Mammary epithelial cell (primary cell): Measurements from ENCODE around the gene DMD.

Experiments
- EZH2 ChIP-seq: IDR thresholded peaks from 2 replicates; pipeline ENCODE4 v1.6.1; 2012; ENCODE audit warnings: low read length, inconsistent platforms, borderline replicate concordance
- TF ChIP-seq, protein P1 (sequence below), 2 donors: IDR thresholded peaks in 1 of 2; conservative IDR thresholded peaks in 1 of 2; 2 replicates each; pipeline ENCODE4 v1.5.1; 2011 to 2012; ENCODE audit warnings: inconsistent platforms in 2 of 2, low read length in 2 of 2, mild to moderate bottlenecking in 2 of 2, control low read depth in 1 of 2, low read depth in 1 of 2; ENCODE audit not compliant: insufficient read depth in 1 of 2; ENCODE audit errors: extremely low read depth in 1 of 2

GRCh38 chrX:31609130-31609529 is 1602.2 kb downstream of the DMD start:
- no peak for TF ChIP-seq EZH2
- TF ChIP-seq, protein P1, sequence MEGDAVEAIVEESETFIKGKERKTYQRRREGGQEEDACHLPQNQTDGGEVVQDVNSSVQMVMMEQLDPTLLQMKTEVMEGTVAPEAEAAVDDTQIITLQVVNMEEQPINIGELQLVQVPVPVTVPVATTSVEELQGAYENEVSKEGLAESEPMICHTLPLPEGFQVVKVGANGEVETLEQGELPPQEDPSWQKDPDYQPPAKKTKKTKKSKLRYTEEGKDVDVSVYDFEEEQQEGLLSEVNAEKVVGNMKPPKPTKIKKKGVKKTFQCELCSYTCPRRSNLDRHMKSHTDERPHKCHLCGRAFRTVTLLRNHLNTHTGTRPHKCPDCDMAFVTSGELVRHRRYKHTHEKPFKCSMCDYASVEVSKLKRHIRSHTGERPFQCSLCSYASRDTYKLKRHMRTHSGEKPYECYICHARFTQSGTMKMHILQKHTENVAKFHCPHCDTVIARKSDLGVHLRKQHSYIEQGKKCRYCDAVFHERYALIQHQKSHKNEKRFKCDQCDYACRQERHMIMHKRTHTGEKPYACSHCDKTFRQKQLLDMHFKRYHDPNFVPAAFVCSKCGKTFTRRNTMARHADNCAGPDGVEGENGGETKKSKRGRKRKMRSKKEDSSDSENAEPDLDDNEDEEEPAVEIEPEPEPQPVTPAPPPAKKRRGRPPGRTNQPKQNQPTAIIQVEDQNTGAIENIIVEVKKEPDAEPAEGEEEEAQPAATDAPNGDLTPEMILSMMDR (conservative IDR thresholded peaks at IDR 0.05 in 1 of 2, IDR thresholded peaks at IDR 0.05 in 1 of 2; ENCODE audit: extremely low read depth in 1 of 2, insufficient read depth in 1 of 2, low read depth in 1 of 2, low read length in 2 of 2), result peak in 1 of 2 donors; percentile 17
